OCI-M2 (cell line): ENCODE results near the gene LHFPL2.

Experiments used
- DNase-seq: peaks from one replicate; lab custom pipeline; 2025; ENCODE audit not compliant: unreplicated experiment; lab: John Stamatoyannopoulos, UW

The LHFPL2 gene

DNA sequence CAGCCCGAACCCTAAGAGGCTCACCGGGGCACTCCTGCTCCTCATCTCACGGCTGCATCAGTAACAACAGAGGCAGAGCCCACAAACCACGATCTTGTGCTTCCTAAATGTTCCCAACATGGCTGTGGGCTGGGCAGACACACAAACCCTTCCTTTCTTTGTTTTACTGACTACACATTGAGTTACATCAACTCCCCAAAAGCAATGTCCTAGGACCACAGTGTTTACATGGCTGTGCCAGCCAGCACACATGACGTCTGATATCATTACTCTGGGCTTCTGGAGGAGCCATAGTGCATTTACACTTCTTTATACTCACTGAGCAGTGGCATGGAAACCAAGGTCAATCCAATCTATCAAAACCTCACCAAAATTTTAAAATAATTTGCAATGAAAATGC lies 101.4 kb downstream of the LHFPL2 start:
- no peak for DNase-seq

DNA sequence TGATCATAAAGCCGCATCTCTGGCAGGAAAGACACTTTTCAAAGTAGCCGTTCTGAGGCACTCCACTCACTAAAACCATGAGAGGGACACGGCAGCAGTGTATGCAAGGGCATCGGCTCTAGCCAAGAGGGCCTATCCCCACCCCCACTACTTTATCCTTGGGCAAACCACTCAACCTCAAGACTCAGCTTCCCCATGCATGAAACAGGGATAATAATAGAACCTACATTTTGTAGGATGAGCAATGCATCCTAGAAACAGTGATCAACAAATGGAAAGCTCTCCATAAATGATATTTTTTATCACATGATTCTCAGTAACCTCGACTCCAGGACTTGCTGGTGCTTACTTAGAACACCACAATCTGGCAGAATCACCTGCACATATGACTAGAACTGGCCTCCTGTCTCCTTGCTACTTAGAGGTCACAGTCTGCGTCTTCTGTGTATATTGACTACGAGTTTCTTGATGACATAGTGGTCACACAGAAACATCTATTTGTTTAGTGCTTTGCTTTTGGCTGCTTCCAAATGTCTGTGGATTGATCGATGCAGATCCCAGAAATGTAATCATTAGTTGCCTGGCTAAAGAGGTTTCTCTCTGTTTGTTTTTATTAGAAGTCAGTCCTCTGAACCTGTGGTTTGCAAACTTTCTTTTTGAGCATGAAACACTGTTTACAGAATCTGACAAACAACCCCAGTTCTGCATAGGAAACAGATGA lies 102.1 kb downstream of the LHFPL2 start:
- no peak for DNase-seq

DNA sequence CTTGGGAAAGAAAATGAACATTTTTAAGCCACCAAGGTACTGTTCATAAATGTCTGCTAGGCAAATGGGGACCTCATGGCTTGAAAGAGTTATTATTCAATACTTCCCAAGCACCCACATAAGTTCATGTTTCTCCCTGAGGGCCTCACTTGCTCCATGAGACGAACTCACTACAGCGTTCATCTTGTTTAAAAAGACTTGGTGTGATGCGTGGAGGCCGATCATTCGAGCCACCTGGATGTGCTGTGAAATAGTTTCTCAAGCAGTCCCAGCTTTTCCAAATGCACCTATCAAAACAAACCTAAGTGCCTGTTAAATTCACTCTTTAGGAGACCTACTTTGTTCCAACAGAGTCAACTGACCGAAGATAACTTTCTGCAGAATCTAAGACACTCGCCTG lies 103.2 kb downstream of the LHFPL2 start:
- DNase-seq, result no peak

DNA sequence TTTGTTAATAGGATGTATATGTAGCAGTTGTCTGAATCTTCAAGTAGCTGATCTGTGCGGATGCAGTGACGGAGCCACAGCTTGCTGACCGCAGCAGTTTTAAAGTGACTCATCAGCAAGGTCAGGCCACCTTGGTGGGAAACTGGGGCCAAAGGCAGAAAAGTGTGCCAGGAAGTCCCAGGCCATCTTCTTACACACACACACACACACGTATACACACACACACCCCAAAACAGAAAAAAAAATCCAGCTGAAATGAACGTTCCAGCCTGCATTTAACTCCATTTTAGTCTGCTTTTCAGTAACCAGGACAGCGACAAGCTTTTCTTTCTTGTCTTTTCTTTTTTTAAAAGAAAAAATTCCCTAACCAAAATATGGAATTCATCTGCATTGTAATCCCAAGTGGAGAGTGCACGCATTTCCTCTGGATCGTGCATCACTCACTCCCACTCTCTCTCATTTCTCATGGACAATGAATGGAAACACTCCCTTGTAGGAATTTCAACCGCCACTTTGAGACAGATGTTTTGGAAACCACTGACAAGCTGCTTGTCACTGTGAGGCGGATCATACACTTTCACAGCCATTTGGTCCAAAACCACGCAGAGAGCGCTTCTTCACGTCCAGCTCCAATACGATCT lies 103.9 kb downstream of the LHFPL2 start:
- DNase-seq, result no peak

DNA sequence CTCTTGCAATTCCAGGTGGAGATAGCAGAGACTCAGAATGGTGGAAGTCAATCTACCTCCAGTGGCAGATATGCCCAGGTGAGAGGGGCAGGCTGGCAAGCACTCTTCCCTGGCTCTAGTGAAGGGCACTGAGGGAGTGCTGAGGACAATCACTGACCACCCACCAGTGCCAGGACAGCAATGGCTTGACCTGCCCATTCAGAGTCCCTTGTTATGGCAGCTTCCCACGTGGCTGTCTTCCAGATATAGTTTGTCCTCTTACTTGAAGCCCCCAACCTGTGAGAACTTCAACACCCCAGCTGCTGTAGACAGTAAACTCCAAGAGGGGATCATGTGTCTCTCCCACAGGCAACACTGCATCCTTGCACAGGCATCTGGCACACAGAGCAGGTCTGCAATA lies 104.7 kb downstream of the LHFPL2 start:
- DNase-seq, result no peak

DNA sequence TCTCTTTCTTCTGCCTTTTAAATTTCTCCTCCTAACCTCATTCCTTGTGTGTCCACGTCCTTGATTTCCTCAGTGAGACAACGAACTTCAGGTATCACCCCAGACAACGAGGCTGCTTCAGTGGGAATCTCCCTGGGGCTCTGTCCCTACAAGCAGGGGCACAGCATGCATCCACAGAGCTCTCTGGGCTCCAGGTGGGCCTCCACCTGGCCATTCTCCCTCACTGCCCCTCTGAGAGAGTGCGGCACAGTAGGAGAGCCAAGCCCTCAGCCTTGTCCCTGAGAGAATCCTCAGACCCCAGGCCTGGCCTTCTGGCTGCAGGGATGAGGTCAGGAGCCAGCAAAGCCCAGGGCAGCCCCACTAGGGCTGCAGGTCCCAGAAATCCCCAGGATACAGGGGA lies 105.3 kb downstream of the LHFPL2 start:
- no peak for DNase-seq

DNA sequence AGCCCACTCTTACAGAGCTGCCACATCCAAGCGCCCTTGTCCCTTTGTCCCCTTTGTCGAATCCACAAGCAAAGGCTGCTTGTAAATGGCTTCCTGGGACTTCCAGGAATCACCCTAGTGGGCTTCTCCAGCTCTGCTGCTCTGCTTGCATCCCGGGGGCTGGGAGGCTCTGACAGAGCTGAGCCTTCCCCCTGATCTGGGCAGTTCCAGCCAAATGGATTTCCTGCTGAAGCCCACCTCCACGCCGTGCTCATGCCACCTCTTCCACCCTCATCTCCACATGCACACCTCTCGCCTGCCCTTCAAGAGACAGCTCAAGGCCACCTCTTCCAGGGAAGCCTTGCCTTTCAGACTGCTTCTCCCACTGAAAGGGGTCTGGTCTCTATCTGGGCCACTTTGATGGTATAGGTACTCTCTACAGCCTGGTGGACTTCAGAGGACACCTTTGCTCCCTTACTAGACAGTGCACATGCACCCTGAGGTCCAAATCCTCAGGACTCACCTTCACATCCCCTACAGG lies 106.2 kb downstream of the LHFPL2 start:
- DNase-seq, result no peak

DNA sequence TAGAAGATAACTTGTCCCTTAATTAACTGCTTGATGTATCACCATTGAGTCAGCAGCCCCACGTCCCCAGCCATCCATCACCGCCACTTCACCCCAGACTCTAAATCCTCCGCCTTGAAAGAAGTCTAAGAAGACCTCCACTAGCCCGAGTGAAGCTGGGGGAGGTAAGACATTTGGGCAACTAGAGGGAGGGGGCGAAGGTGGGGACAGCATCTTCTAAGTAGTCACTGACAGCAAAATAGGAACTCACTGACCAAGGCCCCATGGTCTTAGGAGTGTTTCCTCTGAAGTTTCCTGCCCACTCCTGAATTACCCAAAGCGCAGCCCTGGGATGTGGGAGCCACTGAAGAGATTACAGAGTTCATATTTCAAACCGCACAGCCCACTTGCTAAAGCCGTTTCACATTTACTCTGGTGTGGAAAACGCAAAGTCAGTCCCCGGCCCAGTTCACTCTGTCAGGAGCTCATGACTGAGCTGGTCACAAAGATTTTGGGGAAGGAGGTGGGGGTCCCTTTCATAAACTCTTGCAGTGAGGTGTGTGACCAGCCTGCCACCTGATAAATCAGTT lies 107.4 kb downstream of the LHFPL2 start:
- no peak for DNase-seq

DNA sequence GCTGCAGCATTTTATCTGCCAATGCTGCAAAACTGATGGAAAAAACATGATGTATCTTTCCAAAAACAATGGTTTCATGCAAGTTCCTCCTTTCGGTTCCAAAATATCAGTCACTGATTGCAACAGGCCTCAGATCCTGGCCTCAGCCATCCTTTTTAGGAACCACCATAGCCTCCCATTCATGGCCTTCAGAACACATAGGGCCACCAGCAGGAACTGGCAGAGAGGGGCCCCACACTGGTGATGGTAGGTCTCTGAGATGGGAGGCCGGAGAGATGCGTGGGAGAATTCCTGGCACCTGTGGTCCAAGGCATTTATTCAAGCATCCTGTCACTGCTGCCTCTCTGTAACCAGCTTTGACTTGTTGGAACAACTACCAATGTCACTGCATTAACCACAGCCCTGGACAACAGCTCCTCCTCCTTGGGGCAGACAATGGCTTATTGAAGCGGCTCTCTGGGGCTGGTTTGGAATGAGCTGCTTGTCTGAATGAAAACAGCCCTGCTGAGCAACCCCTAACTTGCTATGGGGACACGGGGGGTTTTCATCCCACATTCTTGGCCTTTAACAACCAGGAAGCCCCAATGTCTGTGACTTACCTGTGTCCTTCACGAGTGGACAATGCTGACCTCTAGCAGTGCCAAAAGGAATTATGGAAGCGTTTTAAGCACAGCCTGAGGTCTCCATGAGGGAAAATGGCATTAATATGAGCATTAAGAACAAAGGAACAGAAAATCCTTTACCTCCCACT lies 108.1 kb downstream of the LHFPL2 start:
- no peak for DNase-seq

DNA sequence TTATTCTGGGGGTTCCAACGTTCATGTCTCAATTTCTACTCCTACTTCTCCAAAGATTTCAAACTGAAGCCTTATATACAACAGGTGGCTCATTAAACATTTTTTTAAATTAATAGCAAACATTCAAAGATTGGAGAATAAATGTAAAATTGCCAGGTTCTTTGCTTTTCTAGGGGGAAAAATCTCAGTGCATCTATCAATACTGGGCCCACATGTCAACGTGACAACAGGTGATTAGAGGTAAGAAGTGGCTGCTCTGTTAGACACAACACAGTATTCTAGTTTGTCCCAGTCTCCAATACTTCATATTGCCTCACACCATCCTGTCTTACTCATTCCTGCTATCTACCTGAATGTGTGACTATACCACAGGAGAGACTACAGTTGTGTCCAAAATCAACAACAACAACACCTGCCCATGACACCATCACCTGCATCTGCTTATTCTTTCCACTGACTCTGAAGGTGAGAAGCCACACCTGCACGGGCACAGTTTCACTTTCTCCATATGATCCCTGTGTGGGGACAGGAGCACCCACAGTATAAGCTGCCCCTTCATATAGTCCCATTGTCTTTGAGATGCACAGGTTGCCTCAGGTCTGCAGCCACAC lies 110.2 kb downstream of the LHFPL2 start:
- no peak for DNase-seq

DNA sequence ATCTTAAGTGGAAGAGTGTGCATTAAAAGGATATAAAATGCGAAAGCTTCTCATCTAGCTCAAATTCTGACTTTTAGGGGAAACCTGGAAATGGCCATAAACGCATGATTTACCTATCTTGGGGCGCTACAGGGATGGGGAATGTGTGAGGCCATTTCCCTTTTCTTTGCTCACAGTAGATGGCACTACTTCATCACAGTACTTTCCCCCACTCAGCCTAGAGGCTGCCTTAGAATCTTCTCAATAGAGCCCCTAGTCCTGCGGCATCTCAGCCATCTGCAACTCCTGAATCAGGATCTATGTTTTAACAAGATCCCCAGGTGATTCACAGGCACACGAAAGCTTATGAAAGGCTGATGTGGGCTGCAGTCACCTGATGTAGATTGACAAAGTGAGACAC lies 110.8 kb downstream of the LHFPL2 start:
- DNase-seq, result no peak

DNA sequence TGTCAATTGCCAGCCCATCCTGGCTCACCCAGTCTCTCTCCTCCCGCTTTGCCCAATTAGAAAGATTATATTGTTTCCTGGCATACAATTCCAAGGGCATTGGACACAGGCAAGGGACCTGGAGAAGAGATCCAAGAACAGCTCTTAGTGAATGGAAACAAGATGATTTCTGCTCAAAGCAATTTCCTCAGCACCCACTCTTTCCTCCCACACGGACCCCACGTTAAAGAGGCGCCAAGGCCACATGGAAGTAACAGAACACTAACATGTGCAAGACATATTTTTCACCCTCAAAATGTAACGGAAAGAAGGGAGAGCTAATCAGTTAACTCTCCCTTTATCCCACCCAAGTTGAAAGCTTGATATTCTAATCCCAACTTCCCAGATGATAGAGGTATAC lies 111.2 kb downstream of the LHFPL2 start:
- DNase-seq, result no peak

DNA sequence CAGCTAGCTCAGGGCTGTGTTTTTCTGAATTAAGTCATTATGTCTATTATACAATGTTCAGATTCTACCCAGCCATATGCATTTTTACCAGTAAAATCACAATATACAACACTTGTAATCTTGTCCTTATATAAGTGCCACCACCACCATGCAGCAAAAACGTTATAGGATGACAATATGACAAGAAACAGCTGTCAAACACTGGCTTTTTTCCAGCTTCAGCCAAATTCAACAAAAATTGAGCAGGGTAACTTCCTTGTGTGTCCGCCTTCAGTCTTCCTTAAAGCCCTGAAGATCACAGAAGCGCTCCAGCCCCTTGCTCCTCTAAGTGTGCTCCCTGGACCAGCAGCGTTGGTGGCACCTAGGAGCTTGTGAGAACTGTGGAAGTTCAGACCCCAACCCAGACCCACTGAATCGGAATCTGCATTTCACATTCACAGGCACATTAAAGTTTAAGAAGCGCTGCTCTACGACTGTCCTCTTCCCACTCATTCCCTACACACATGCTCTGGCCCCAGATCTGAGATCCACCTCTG lies 111.8 kb downstream of the LHFPL2 start:
- DNase-seq, result no peak

DNA sequence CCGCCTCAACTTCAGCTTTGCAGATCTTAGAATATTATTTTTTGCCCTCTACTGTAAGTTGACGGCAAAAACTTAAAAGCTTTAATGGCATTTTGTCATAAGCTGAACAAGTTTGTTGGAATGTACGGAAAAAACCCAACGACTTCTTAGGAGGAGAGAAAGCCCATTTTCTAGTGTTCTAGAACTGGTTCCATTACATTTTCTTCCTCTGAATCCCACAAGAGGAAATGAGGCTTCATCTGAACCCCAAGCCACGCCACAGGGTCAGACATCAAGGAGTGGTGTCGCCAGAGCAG lies 113.7 kb downstream of the LHFPL2 start:
- DNase-seq, result no peak

DNA sequence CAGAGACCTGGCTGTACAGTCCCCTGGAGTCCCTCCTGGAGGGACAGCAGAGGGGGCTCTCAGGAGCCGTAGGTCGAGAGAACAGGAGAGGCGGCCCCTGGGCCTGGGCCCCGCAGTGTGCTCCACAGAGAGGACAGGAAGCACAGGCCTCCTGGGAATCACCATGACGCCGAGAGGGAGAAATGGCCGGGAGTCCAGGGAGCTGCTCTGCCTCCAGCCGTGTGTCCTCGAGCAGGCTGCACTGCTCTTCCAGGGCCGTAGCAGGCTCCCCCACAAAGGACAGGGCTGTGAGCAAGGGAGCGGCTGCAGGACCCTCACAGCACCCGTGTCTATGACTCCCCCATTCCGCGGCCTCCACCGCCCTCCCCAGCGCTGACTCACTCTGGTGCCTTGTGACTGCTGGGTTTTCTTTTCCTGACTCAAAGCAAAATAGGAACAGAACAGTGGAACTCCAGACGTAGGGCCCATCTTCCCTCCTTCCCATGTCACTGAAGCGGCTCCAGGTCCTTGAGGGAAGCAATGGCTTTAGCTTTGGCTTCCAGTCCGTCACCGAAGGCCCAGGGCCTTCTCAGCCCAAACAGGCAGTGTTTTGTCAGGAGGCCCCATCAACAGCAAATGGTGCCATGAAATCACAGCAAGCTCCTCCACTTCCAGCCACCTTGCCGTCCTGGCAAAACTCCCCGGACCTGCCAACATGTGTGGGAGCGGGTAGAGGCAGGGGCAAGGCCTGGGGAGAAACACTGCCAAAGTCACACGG lies 114.2 kb downstream of the LHFPL2 start:
- DNase-seq, result no peak

DNA sequence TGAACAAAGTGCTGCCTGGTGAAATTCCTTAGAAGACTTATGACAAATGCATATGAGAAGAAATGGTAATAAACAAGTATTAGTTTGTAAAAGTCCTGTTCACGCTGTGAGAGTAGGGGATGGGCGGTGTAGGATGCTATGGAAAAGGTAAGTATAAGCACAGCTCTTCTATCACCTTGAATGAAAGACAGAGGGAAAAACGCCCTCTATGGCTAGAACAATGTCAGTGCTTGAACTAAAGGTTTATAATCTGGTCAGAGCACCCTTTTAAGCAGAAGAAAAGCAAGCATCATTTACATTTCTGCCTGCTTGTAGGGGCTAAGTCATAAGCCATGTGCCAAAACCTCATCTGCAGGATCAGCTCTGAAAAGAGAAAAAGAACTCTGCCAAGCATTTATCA lies 115.2 kb downstream of the LHFPL2 start:
- DNase-seq, result no peak

DNA sequence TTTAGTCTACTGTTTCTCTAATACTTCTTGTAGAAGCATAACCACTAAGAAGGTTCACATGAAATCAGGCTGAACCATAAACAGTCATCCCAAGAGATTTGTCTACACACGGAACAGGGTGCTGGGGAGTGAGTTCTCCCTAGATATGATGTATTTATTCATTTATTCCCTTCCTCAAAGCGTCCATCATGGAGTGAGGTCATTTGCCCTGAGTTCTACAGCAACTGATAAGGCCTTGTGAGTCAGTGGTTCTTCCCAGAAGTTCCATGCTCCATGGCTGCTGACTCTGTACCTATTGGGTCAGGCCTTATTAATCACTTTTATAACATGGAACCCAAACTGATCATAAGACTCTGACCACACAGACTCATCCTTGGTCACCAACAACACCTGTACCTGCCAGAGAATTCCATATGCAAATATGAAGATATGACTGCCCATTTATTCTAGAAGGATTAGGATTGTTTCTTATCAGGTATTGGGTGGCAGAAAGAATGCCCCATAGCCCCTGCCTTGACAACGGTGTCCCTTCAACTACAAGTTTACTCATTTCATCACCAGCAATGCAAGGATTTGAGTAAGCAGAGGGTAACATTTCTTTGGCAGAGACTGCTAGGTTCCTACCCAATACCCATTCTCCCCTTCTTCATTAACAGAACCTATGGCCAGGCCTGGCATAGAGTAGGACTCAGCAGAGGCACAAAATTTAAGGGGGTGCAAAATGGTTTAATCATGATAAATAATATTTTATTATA lies 118.1 kb downstream of the LHFPL2 start:
- DNase-seq, result no peak

DNA sequence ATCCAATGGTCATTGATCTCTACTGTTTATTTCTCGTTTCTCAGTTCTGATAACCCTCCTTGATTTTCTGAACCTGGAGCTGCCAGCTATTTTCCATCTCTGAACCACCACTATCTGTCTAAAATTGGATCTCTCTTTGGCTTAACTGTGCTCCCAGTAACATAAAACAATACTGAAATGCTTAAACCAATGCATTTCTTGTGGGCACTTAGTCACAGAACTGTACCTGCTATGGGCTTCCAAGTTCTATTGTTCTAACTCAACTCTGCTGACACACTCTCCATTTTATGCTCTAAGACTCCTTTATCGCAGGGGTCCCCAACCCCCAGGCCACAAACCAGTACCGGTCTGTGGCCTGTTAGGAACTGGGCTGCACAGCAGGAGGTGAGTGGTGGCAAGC lies 120.6 kb downstream of the LHFPL2 start:
- no peak for DNase-seq

DNA sequence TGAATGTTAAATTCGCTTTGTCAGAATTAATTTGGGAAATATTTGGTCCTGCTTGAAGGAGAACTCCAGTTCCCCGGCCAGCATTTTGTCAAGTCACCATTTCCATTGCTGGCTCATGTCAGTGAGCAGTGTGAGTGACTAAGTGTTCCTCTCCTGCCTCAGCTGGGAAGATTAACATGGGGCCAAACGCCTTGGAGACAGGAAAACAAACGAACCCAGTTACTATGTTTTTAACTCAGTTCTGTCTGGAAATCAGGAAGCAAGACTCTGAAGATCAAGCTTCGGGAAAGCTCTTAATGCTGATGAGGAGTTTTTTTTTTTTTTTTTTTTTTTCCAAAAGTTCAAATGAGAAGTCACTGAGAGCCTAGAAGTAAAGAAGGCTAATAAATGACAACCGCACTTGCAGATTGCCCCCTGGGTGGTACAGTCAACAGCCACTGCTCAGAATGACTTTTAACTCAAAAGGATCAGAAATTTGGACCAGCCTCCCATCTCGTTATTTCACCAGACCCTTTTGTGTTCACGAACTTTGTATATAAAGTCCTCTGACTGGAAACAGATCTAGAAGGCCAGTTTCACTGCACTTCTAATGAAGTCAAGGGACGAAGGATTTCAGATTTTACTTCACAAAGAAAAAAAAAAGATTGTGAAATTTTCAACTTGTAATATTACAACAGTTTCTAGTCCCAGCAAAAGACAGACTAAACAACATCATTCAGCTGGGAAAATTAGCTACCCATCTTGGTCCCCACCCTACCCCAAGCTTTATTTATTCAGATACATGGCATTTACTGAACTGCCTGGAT lies 121.3 kb downstream of the LHFPL2 start:
- no peak for DNase-seq
